Memory B cell (primary cell): Measurements from ENCODE around the gene TAS1R2.
"Not testable (repeated sequence)": the region's sequence is repeated elsewhere in the genome, so short reads cannot be mapped to it uniquely, and the experiment has no call there.

ENCODE experiments used
- ATAC-seq: fragments of 150-1000 bp; cut with Tn5 transposase; 2 replicates; pipeline ENCODE4 v1.10.0; 2021; ENCODE audit warnings: low read depth, mild to moderate bottlenecking, moderate library complexity
- DNase-seq, 2 donors: peaks; one replicate each; pipeline ENCODE4 v3.0.0; 2022; ENCODE audit warnings: low spot score in 2 of 2
- H3K27ac Mint-ChIP-seq: one replicate; pipeline ENCODE4 v1.8.0; 2022; ENCODE audit warnings: mild to moderate bottlenecking, moderate library complexity, mixed read lengths
- H3K27me3 Mint-ChIP-seq: one replicate; pipeline ENCODE4 v1.8.0; 2022; ENCODE audit warnings: mixed read lengths
- H3K36me3 Mint-ChIP-seq: one replicate; pipeline ENCODE4 v1.8.0; 2022; ENCODE audit warnings: mild to moderate bottlenecking, mixed read lengths
- H3K4me1 Mint-ChIP-seq: one replicate; pipeline ENCODE4 v1.8.0; 2022; ENCODE audit warnings: mixed read lengths
- H3K4me3 Mint-ChIP-seq: one replicate; pipeline ENCODE4 v1.8.0; 2022; ENCODE audit warnings: mild to moderate bottlenecking, moderate library complexity, mixed read lengths
- H3K9me3 Mint-ChIP-seq: one replicate; pipeline ENCODE4 v1.8.0; 2022; ENCODE audit warnings: mixed read lengths

The TAS1R2 gene

DNA sequence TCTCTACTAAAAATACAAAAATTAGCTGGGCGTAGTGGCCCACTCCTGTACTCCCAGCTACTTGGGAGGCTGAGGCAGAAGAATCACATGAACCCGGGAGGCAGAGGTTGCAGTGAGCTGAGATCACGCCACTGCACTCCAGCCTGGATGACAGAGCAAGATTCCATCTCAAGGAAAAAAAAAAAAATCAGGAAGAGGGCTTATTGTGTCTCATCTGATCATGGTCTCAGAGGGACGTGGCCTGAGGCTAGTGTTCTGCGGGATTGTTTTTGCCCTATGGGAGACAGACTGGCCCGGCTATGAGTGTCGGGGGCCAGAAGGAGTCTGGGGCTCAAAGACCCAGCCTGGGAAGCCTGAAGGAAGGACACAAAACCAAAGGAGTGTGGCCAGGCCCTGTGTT lies 32.4 kb upstream of the TAS1R2 start:
- H3K27ac Mint-ChIP-seq, DNase-seq: not testable (repeated sequence)

DNA sequence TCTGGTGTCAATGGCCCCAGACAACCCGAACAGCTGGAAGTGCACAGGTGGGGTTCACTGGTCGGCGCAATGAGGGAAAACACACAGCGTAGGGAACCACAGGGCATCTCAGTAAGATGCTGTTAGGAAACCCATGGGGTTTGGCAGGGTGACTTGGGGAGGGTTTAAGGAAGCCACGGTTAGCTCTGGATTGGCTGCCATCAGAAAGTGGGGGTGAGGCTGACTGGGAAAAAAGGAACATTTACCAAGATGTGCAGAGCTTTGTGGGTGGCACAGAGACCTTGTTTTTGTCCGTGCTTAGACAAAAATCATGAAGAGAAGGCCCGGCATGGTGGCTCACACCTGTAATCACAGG lies 31.9 kb upstream of the TAS1R2 start:
- Mint-ChIP-seq H3K27ac (no peak overlapping the region), H3K36me3 (no peaks in the 10 kb centered on the region), H3K4me3 (no peak overlapping the region)

More for the DNA sequence above, 32.4 kb upstream of the TAS1R2 start:
- not testable (repeated sequence) for H3K9me3 Mint-ChIP-seq, ATAC-seq, H3K4me3 Mint-ChIP-seq, H3K36me3 Mint-ChIP-seq, H3K4me1 Mint-ChIP-seq, H3K27me3 Mint-ChIP-seq

DNA sequence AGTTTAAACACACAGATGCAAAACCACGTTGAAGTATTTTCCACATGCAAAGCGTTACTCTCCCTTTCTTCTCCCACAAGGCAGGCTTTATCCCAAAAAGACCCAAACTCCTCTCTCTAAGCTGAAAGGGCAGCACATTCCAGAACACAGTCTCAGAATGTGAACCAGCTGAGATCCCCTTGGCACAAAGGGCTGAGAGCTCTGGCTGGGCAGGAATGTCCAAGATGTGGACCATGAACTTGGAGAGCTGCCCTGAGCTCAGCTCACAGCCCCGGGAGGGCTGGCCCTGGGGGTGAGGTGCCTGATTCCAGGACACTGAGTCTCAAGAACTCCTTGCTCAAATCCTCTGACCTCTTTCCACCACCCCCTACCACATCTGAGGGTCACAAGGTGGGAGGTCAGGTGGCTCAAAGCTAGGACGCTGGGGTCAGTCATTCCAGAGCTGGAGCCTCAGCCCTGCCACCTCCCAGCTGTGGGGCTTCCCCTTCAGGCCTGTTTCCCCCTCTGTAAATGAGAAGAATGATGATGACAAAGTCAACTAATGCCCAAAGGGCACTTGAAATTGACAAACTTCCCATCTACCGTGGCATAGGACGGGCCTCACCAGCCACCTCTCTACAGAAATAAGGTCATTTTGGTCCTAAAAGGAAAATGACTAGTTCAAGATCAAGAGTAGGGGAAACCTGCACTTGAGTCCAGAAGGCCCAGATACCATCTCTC lies 31.4 kb upstream of the TAS1R2 start:
- no peak for DNase-seq
- no peak overlapping the region for H3K4me3 Mint-ChIP-seq
- no peaks in the 10 kb centered on the region for H3K36me3 Mint-ChIP-seq
- H3K9me3 Mint-ChIP-seq, result no peaks in the 10 kb centered on the region
- H3K27ac Mint-ChIP-seq, result no peak overlapping the region
- peaks cover 2% of the 10 kb centered on the region for H3K4me1 Mint-ChIP-seq
- no peaks in the 10 kb centered on the region for H3K27me3 Mint-ChIP-seq
- no peak for ATAC-seq

More for the DNA sequence above, 31.9 kb upstream of the TAS1R2 start:
- ATAC-seq (no peak), DNase-seq (no peak)
- Mint-ChIP-seq H3K9me3 (no peaks in the 10 kb centered on the region), H3K27me3 (no peaks in the 10 kb centered on the region), H3K4me1 (peaks cover 2% of the 10 kb centered on the region)

DNA sequence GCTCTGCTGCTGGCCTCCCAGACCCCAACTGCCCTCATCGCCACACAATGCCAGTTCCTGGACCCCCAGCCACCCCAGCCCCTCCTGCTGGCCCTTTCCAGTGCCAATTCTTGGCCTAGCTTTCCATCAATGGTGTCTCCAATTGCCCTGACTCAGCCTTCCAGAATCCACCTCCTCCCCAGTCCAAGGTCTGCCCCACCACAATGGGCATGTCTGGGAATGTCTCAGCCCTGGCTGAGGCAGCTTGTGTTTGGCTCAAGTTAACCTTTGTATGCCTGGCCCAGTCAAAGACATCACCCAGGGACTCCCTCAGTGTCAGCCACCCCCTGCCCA lies 26.5 kb upstream of the TAS1R2 start:
- no peaks in the 10 kb centered on the region for H3K27me3 Mint-ChIP-seq
- ATAC-seq, result no peak
- no peak overlapping the region for H3K4me3 Mint-ChIP-seq
- no peak for DNase-seq
- H3K4me1 Mint-ChIP-seq, result no peaks in the 10 kb centered on the region
- no peaks in the 10 kb centered on the region for H3K9me3 Mint-ChIP-seq
- peaks cover 5% of the 10 kb centered on the region for H3K36me3 Mint-ChIP-seq
- no peak overlapping the region for H3K27ac Mint-ChIP-seq

DNA sequence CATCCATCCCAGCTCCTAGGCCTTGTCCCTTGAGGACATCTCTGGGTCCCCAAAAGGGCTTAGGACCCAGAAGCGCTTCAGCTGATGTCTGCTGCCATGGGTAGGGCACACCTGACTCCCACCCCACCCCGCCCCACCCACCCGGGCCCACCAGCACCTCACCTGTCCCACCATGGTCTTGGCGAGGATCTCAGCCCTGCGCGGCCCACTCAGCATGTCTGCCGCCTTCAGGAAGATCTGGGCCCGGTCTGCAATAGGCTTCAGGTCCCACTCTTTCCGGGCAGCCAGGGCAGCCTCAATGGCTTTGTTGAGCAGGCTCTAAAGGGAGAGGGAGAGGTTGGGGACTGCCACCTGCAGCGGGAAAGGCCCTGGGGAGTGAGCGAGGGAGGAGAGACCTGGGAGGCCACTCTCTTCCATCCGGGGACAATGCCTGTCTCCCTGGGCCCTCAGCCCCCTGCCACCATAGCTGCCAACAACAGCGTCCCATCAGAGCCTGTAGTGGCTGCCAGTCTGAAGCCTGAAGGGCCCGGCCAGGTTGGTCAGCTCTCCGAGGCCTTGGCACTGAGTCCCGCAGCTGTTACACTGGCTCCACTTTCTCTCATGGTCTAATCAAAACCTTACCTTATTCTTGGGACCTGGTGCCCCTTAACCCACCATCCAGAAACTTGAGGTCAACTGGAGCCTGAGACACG lies 26.0 kb upstream of the TAS1R2 start:
- no peaks in the 10 kb centered on the region for H3K27me3 Mint-ChIP-seq
- ATAC-seq (no peak), DNase-seq (no peak)
- H3K4me3 Mint-ChIP-seq, result no peak overlapping the region
- peaks cover 5% of the 10 kb centered on the region for H3K36me3 Mint-ChIP-seq
- no peaks in the 10 kb centered on the region for H3K4me1 Mint-ChIP-seq
- no peaks in the 10 kb centered on the region for H3K9me3 Mint-ChIP-seq
- H3K27ac Mint-ChIP-seq, result no peak overlapping the region

DNA sequence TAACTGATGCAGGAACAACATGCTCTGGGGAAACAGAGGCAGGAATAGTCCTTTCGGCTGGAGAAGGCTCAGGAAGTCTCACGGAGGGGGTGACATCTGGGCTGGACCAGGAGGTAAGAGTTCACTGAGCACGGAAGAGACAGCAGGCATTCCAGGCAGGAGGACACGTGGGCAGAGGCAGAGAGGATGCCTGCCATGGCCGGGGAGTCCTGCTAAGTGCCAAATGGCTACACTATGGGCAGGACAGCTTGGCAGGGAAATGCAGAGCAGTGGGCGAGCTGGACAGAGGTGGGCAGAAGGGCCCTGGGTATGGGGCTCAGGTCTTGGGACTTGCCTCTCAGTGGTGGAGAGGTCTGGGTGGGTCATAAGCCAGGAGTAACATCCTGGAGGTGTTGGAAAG lies 25.3 kb upstream of the TAS1R2 start:
- ATAC-seq (no peak), DNase-seq (no peak)
- no peak overlapping the region for H3K4me3 Mint-ChIP-seq
- H3K36me3 Mint-ChIP-seq, result peaks cover 5% of the 10 kb centered on the region
- no peaks in the 10 kb centered on the region for H3K27me3 Mint-ChIP-seq
- no peak overlapping the region for H3K27ac Mint-ChIP-seq
- H3K9me3 Mint-ChIP-seq, result no peaks in the 10 kb centered on the region
- no peaks in the 10 kb centered on the region for H3K4me1 Mint-ChIP-seq

DNA sequence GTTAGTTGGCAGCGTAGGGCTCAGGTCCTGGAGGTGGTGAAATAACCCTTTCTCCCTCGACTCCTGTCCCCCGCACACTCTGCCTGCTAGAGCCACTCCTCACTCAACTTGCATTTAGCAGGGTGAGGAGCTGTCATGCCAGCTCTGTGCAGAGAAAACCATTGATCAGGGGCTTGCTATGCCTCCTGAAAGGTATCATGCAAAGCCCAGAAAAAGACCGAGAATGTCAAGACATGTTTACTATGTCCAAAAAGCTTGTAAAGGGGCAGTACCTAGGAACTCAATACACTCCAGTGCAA lies 24.9 kb upstream of the TAS1R2 start:
- Mint-ChIP-seq H3K27me3 (no peaks in the 10 kb centered on the region), H3K4me1 (no peaks in the 10 kb centered on the region), H3K4me3 (no peak overlapping the region), H3K36me3 (peaks cover 5% of the 10 kb centered on the region), H3K27ac (no peak overlapping the region), H3K9me3 (no peaks in the 10 kb centered on the region)
- DNase-seq (no peak), ATAC-seq (no peak)

DNA sequence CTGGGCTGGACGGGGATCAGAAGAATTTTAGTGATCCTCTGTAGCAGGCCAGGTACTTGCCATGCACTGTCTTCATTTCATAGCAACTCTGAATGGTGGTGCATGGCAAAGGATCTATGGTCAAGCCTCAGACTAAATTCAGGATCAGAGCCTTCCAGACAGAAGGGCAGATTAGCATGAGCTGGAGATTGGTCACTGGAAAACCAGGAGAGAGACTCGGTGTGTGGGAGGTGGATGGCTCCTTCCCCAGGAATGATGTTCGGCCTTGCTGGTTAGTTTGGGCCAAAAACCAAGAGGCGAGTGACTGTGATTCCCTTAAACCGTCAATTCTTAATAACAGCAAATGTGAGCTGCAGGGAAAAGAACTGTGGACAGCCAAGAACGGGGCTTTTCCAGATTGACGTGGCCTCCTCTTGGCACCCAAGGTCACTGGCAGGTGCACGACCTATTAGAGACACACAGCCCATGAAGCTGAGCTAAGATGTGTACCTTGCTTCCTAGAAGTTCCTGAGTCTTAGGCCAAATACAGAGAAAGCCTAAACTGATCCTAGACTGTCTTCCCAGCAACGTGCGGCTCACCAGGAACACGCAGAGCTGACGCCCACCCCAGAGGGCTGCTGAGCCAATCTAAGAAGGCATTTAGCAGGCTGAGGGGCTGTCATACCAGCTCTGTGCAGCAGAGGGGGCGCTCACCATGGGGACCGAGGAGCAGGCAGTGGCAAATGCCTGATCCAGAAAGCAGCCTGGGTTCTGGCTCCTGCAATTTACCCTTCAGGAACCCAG lies 24.4 kb upstream of the TAS1R2 start:
- H3K36me3 Mint-ChIP-seq, result peaks cover 5% of the 10 kb centered on the region
- no peaks in the 10 kb centered on the region for H3K9me3 Mint-ChIP-seq
- no peak overlapping the region for H3K4me3 Mint-ChIP-seq
- no peak overlapping the region for H3K27ac Mint-ChIP-seq
- DNase-seq (peak; percentile 66 to 80), ATAC-seq (peak; percentile 70)
- H3K27me3 Mint-ChIP-seq, result no peaks in the 10 kb centered on the region
- H3K4me1 Mint-ChIP-seq, result no peaks in the 10 kb centered on the region

DNA sequence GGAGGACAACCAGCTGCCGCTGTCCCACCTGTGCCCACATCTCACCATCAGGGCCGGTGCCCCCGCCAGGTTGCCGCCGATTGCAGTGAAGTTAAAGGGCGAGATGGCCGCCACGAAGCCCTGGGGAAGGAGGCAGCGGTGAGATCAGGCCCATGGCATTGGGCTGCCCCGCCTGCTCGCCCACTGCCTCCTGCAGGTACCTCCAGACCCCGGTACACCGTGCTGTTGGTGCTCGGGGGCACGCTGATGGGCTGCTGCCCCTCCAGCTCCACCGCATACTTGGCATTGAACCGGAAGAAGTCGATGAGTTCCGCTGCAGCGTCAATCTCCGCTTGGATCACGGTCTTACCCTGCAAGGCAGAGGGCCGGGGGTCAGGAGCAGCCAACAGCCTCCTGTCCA lies 23.6 kb upstream of the TAS1R2 start:
- no peak overlapping the region for H3K27ac Mint-ChIP-seq
- H3K4me3 Mint-ChIP-seq, result no peak overlapping the region
- peaks cover 5% of the 10 kb centered on the region for H3K36me3 Mint-ChIP-seq
- no peaks in the 10 kb centered on the region for H3K27me3 Mint-ChIP-seq
- no peaks in the 10 kb centered on the region for H3K9me3 Mint-ChIP-seq
- DNase-seq, result no peak
- no peak for ATAC-seq
- H3K4me1 Mint-ChIP-seq, result no peaks in the 10 kb centered on the region

DNA sequence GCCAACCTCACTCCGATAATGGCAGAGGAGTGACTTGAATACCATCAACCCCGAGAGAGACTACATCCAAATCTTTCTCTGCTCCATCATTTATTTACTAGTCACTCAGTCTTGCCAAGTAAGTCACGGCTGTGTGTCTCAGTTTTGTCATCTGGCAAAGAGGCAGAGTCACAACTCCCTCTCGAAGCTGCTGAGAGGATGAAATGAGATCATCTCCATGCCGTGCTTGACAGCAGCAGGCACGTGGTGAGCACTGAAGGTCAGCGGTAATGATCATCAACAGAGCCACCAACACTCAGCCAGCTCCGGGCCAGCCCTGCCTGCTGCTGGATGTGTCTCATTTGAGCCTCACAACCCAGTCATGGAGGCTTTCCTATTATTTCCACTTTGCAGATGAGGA lies 23.0 kb upstream of the TAS1R2 start:
- Mint-ChIP-seq H3K36me3 (peaks cover 5% of the 10 kb centered on the region), H3K27me3 (no peaks in the 10 kb centered on the region), H3K27ac (no peak overlapping the region), H3K9me3 (no peaks in the 10 kb centered on the region), H3K4me3 (no peak overlapping the region), H3K4me1 (no peaks in the 10 kb centered on the region)
- ATAC-seq (no peak), DNase-seq (no peak)

DNA sequence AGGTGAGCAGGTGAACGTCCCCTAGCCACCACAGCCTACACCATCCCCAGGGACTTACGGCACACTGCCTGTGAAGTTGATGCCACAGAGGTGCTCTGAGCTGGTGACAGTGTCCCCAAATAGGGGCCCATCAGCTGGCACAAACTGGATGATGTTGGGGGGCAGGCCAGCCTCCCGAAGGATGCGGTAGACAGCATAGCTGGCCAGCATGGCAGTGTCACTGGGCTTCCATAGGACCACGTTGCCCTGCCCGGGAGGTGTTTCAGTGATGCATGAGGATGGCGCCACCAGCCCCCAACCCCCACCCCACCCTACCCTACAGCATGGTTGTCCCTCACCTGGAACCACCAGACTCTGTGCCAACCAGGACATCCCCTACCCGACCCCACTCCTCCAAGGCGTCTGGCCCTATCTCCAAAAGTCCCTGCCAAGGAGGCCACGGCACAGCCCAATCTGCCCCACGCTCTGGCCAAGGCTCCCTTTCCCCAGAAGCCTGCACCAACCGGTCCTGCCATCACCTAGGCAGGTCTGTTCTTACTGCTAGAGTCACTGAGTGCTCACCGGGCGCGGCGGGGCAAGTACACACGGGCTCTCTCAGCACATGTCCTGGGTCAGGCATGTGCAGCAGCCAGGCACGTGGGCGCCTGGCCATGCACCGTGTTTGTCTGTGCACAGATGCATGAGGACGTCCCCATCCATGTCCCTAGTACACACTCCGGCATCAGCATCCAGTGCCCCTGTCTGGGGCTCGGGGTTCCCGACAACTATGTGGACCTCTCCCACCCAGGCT lies 22.4 kb upstream of the TAS1R2 start:
- no peak for DNase-seq
- H3K4me1 Mint-ChIP-seq, result no peaks in the 10 kb centered on the region
- no peak overlapping the region for H3K27ac Mint-ChIP-seq
- H3K36me3 Mint-ChIP-seq, result peaks cover 5% of the 10 kb centered on the region
- no peaks in the 10 kb centered on the region for H3K27me3 Mint-ChIP-seq
- H3K4me3 Mint-ChIP-seq, result no peak overlapping the region
- ATAC-seq, result no peak
- no peaks in the 10 kb centered on the region for H3K9me3 Mint-ChIP-seq

DNA sequence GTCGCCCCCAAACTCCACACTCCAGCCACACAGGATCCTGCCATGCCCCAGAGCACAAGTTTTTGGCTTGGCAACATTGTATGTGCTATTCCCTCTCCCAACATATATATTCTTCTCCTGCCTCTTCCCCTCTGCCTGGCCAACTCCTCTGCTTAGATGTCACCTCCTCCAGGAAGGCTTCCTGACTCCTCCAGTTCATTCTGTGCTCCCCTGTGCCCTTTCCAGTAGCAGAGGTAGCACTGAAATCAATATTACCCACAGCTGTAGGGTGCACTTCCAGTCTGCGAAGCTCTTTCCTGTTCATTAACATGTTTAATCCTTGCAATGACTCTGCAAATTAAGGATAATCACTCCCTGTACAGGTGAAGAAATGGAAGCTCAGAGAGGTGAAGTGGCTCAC lies 21.7 kb upstream of the TAS1R2 start:
- H3K4me3 Mint-ChIP-seq, result no peak overlapping the region

DNA sequence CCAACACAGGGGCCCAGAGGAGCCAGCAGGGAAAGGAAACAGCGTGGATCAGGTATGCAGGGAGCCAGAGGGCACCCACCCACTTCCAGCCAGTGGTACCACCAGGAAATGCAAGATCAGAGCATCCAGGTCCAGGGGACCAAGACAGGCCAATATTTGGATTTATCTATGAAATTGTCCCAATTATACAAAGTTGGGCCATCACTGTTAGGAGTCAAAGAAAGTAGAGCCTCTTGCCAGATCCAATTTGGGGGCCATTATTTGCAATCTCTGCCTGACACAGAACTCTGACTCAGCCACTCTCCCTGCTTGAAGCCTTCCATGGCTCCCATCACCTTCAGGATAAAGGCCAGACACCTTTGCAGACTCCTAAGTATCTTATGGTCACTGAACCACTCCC lies 21.1 kb upstream of the TAS1R2 start:
- no peaks in the 10 kb centered on the region for H3K4me1 Mint-ChIP-seq
- ATAC-seq (no peak), DNase-seq (no peak)
- H3K36me3 Mint-ChIP-seq, result peaks cover 5% of the 10 kb centered on the region
- H3K27ac Mint-ChIP-seq, result no peak overlapping the region
- no peaks in the 10 kb centered on the region for H3K27me3 Mint-ChIP-seq
- no peaks in the 10 kb centered on the region for H3K9me3 Mint-ChIP-seq
- no peak overlapping the region for H3K4me3 Mint-ChIP-seq

More for the DNA sequence above, 21.7 kb upstream of the TAS1R2 start:
- DNase-seq, result no peak
- Mint-ChIP-seq H3K4me1 (no peaks in the 10 kb centered on the region), H3K27me3 (no peaks in the 10 kb centered on the region), H3K27ac (no peak overlapping the region), H3K9me3 (no peaks in the 10 kb centered on the region), H3K36me3 (peaks cover 5% of the 10 kb centered on the region)
- no peak for ATAC-seq

DNA sequence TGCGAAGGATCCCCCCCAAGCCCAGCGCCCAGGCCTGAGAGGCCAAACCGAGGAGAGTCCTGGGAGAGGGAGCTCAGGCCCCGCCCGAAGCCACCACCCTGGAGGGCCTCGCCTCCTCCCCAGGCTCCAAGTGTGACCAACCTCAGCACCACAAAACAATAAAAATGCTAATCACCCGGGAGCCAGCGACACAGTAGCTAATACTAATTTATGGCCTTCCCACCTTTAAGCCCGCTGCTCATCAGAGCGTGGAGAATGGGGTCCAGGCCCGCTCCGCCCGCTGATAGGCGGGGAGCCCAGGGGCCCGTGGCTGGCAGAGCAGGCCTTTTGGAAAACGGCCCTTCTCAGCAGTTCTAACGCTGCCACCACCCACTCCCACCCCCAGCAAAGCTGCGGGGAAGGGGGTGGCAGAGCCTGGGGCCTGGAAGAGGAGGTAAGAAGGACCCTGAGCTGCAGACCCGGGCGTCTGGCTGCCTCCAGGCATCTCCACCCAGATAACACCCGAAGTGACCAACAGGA lies 20.4 kb upstream of the TAS1R2 start:
- H3K4me3 Mint-ChIP-seq, result no peak overlapping the region
- no peaks in the 10 kb centered on the region for H3K9me3 Mint-ChIP-seq
- DNase-seq, result no peak
- peaks cover 5% of the 10 kb centered on the region for H3K36me3 Mint-ChIP-seq
- H3K4me1 Mint-ChIP-seq, result no peaks in the 10 kb centered on the region
- ATAC-seq, result no peak
- H3K27ac Mint-ChIP-seq, result no peak overlapping the region
- H3K27me3 Mint-ChIP-seq, result no peaks in the 10 kb centered on the region
